GM23248 (cell line): ENCODE data around the gene WDR72. TPM values are rescaled to one million over a fixed set of nuclear protein-coding genes. Genes with fewer than 3 reads are reported as not detected.

ENCODE experiments used
- DNase-seq: peaks from one replicate; pipeline ENCODE4 v3.0.0-alpha.2; 2015
- H2AFZ ChIP-seq: fragments of 200-600 bp; sonication (generic); 2 replicates; pipeline ENCODE4 v1.6.1; 2016; ENCODE audit warnings: antibody characterized with exemption
- H3F3A ChIP-seq: fragments of 200-600 bp; sonication (generic); 2 replicates; pipeline ENCODE4 v1.6.1; 2016; ENCODE audit warnings: mild to moderate bottlenecking, antibody characterized with exemption, mixed run types; ENCODE audit not compliant: insufficient read depth
- H3K27ac ChIP-seq: fragments of 200-600 bp; sonication (generic); 2 replicates; pipeline ENCODE4 v1.5.1; 2016; ENCODE audit warnings: mild to moderate bottlenecking
- H3K27me3 ChIP-seq: fragments of 200-600 bp; sonication (generic); replicated peaks from 2 replicates; pipeline ENCODE4 v1.6.1; 2016; ENCODE audit warnings: mild to moderate bottlenecking; ENCODE audit not compliant: insufficient read depth
- H3K36me3 ChIP-seq: fragments of 200-600 bp; sonication (generic); 2 replicates; pipeline ENCODE4 v1.6.1; 2016; ENCODE audit warnings: low read depth, mild to moderate bottlenecking
- H3K4me1 ChIP-seq: fragments of 200-600 bp; sonication (generic); 2 replicates; pipeline ENCODE4 v1.6.1; 2016; ENCODE audit warnings: mild to moderate bottlenecking; ENCODE audit not compliant: insufficient read depth
- H3K4me2 ChIP-seq: fragments of 200-600 bp; sonication (generic); one replicate; pipeline ENCODE4 v1.6.1; 2016; ENCODE audit warnings: mild to moderate bottlenecking; ENCODE audit not compliant: unreplicated experiment
- H3K4me3 ChIP-seq: fragments of 200-600 bp; sonication (generic); 2 replicates; pipeline ENCODE4 v1.5.1; 2016; ENCODE audit warnings: mild to moderate bottlenecking
- H3K79me2 ChIP-seq: fragments of 200-600 bp; sonication (generic); 2 replicates; pipeline ENCODE4 v1.6.1; 2016; ENCODE audit warnings: mild to moderate bottlenecking; ENCODE audit not compliant: insufficient read depth
- H3K9ac ChIP-seq: fragments of 200-600 bp; sonication (generic); 2 replicates; pipeline ENCODE4 v1.6.1; 2016; ENCODE audit warnings: mild to moderate bottlenecking
- H3K9me2 ChIP-seq: fragments of 200-600 bp; sonication (generic); 2 replicates; pipeline ENCODE4 v1.6.1; 2016; ENCODE audit warnings: mixed run types, mild to moderate bottlenecking, moderate library complexity; ENCODE audit not compliant: insufficient read depth
- H3K9me3 ChIP-seq: fragments of 200-600 bp; sonication (generic); one replicate; pipeline ENCODE4 v1.6.1; 2017; ENCODE audit warnings: low read depth
- H4K20me1 ChIP-seq: fragments of 200-600 bp; sonication (generic); 2 replicates; pipeline ENCODE4 v1.6.0; 2016; ENCODE audit not compliant: insufficient read depth
- EZH2 ChIP-seq: fragments of 200-600 bp; sonication (generic); IDR thresholded peaks from 2 replicates; pipeline ENCODE4 v1.6.1; 2018; ENCODE audit warnings: antibody characterized with exemption, mild to moderate bottlenecking; ENCODE audit not compliant: insufficient read depth, poor library complexity, severe bottlenecking
- EZH2phosphoT487 ChIP-seq: fragments of 200-600 bp; sonication (generic); IDR thresholded peaks from 2 replicates; pipeline ENCODE4 v1.6.1; 2018; ENCODE audit warnings: antibody characterized with exemption, moderate library complexity, mild to moderate bottlenecking, low read depth; ENCODE audit not compliant: insufficient read depth
- WGBS, 2 experiments: methylation state at CpG; one replicate each; pipeline ENCODE4 v1.1.6; 2015 to 2017; ENCODE audit warnings: low lambda C conversion rate in 2 of 2, low coverage in 1 of 2; ENCODE audit errors: missing lambda C conversion rate in 2 of 2; 5-methylcytosine and 5-hydroxymethylcytosine counted together
- in situ Hi-C: fragments of 300-500 bp; cut with MboI; formaldehyde crosslinking; loops from 2 replicates; pipeline ENCODE4 v1.15.0; 2020
- polyA plus RNA-seq: library from polyadenylated mRNA; unstranded; fragments of >200 nt; fragmentation: Nextera tagmentation; extraction: Ambion mirVana; gene quantifications from 2 replicates; pipeline ENCODE4 v1.2.1, GENCODE V29; 2016
- total RNA-seq: library from RNA; depleted of rRNA; stranded (reverse); fragments of >200 nt; shearing (Covaris generic); gene quantifications from 2 replicates; pipeline ENCODE4 v1.2.3, GENCODE V29; 2014

Gene WDR72
- total and polyA plus RNA-seq, 2 experiments from 2014 or later = not detected

GRCh38 chr15:53581513-53581912 is 177.9 kb downstream of the WDR72 start:
- H3K27me3 ChIP-seq = no peaks in the 10 kb centered on the region
- H3K9me3 ChIP-seq = no peaks in the 10 kb centered on the region
- H3K4me1 ChIP-seq = no peaks in the 10 kb centered on the region
- no peaks in the 10 kb centered on the region for H3K36me3 ChIP-seq
- H3K27ac ChIP-seq = no peak overlapping the region
- WGBS, 2 experiments = 8 to 14% methylated on average over 1 of the region's 1 CpG
- no peak overlapping the region for H3K9ac ChIP-seq
- no peaks in the 10 kb centered on the region; the same call in 1 of the 2 replicates for H4K20me1 ChIP-seq
- no peak overlapping the region for H3K4me3 ChIP-seq
- H3K79me2 ChIP-seq = no peaks in the 10 kb centered on the region
- H3K4me2 ChIP-seq = no peak overlapping the region
- DNase-seq = no peak
- in situ Hi-C loops = no loop called here
- TF ChIP-seq EZH2 = no peak
- no peak for TF ChIP-seq EZH2phosphoT487
- no peaks in the 10 kb centered on the region for H3K9me2 ChIP-seq
- H2AFZ ChIP-seq = no peak overlapping the region
- H3F3A ChIP-seq = no peaks in the 10 kb centered on the region

GRCh38 chr15:53580366-53580765 is 179.1 kb downstream of the WDR72 start:
- Histone ChIP-seq H3K9ac (no peak overlapping the region), H3K4me3 (no peak overlapping the region), H3K27ac (no peak overlapping the region), H4K20me1 (no peaks in the 10 kb centered on the region; the same call in 1 of the 2 replicates), H3K27me3 (no peaks in the 10 kb centered on the region), H2AFZ (no peak overlapping the region), H3K4me2 (no peak overlapping the region), H3F3A (no peaks in the 10 kb centered on the region), H3K9me3 (no peaks in the 10 kb centered on the region), H3K4me1 (no peaks in the 10 kb centered on the region), H3K79me2 (no peaks in the 10 kb centered on the region), H3K9me2 (no peaks in the 10 kb centered on the region), H3K36me3 (no peaks in the 10 kb centered on the region)
- no peak for DNase-seq
- 5 to 7% methylated on average over 3 of the region's 3 CpGs for WGBS, 2 experiments
- in situ Hi-C loops = no loop called here
- TF ChIP-seq EZH2phosphoT487 = no peak
- TF ChIP-seq EZH2 = no peak

- Histone ChIP-seq H4K20me1 (no peaks in the 10 kb centered on the region; the same call in 1 of the 2 replicates), H3K9me2 (no peaks in the 10 kb centered on the region), H3K79me2 (no peaks in the 10 kb centered on the region), H3K27ac (no peak overlapping the region), H3K27me3 (no peaks in the 10 kb centered on the region), H2AFZ (no peak overlapping the region), H3F3A (no peaks in the 10 kb centered on the region), H3K4me1 (no peaks in the 10 kb centered on the region), H3K36me3 (no peaks in the 10 kb centered on the region), H3K9me3 (no peaks in the 10 kb centered on the region), H3K9ac (no peak overlapping the region), H3K4me2 (no peak overlapping the region), H3K4me3 (no peak overlapping the region)
- no peak for DNase-seq
- in situ Hi-C loops = no loop called here
- TF ChIP-seq EZH2 = no peak
- no peak for TF ChIP-seq EZH2phosphoT487
- WGBS, 2 experiments = 7 to 13% methylated on average over 1 of the region's 1 CpG
These were observed 182.6 kb downstream of the WDR72 start for GRCh38 chr15:53576841-53577240.

- no peaks in the 10 kb centered on the region for H3K79me2 ChIP-seq
- no peaks in the 10 kb centered on the region for H3K27me3 ChIP-seq
- no peaks in the 10 kb centered on the region for H3K36me3 ChIP-seq
- H2AFZ ChIP-seq = no peak overlapping the region
- no peaks in the 10 kb centered on the region; the same call in 1 of the 2 replicates for H4K20me1 ChIP-seq
- H3K9ac ChIP-seq = no peak overlapping the region
- no peak overlapping the region for H3K27ac ChIP-seq
- H3K9me3 ChIP-seq = no peaks in the 10 kb centered on the region
- no peak overlapping the region for H3K4me2 ChIP-seq
- no peak overlapping the region for H3K4me3 ChIP-seq
- H3K9me2 ChIP-seq = no peaks in the 10 kb centered on the region
- in situ Hi-C loops = no loop called here
- no peak for DNase-seq
- H3F3A ChIP-seq = no peaks in the 10 kb centered on the region
- no peaks in the 10 kb centered on the region for H3K4me1 ChIP-seq
- TF ChIP-seq EZH2 (no peak), EZH2phosphoT487 (no peak)
These were observed 186.4 kb downstream of the WDR72 start for GRCh38 chr15:53573091-53573490.
